RWPE2 (cell line): ENCODE data around the gene MEIKIN.

Experiments
- ATAC-seq: fragments of 200-7000 bp; cut with Tn5 transposase; 3 replicates; pipeline ENCODE4 v1.9.1; 2021; ENCODE audit warnings: low read depth
- DNase-seq: peaks from one replicate; pipeline ENCODE4 v3.0.0-alpha.2; 2020; ENCODE audit warnings: low spot score
- H3K27ac ChIP-seq: fragments of 450-650 bp; 2 replicates; pipeline ENCODE4 v1.5.1; 2017; ENCODE audit warnings: mild to moderate bottlenecking; ENCODE audit not compliant: poor library complexity, severe bottlenecking
- H3K27me3 ChIP-seq: fragments of 250-450 bp; sonication (Bioruptor Pico); 2 replicates; pipeline ENCODE4 v1.5.1; 2021; ENCODE audit warnings: mild to moderate bottlenecking, moderate library complexity; ENCODE audit not compliant: insufficient read depth, poor library complexity, severe bottlenecking
- H3K36me3 ChIP-seq: fragments of 250-450 bp; sonication (Bioruptor Pico); 2 replicates; pipeline ENCODE4 v1.5.1; 2020; ENCODE audit warnings: low read depth, mild to moderate bottlenecking, moderate library complexity
- H3K4me1 ChIP-seq: fragments of 250-450 bp; sonication (Bioruptor Pico); 2 replicates; pipeline ENCODE4 v1.5.1; 2021; ENCODE audit warnings: mild to moderate bottlenecking, moderate library complexity; ENCODE audit not compliant: insufficient read depth, poor library complexity, severe bottlenecking
- H3K4me3 ChIP-seq: fragments of 250-450 bp; sonication (Bioruptor Pico); 2 replicates; pipeline ENCODE4 v1.5.1; 2021; ENCODE audit warnings: mild to moderate bottlenecking, moderate library complexity; ENCODE audit not compliant: severe bottlenecking
- H3K9me3 ChIP-seq: fragments of 250-450 bp; sonication (Bioruptor Pico); 2 replicates; pipeline ENCODE4 v1.5.1; 2021; ENCODE audit warnings: mild to moderate bottlenecking, moderate library complexity; ENCODE audit not compliant: severe bottlenecking
- TF ChIP-seq, protein P1 (sequence below): fragments of 450-650 bp; IDR thresholded peaks from one replicate; pipeline ENCODE4 v1.5.1; 2017; ENCODE audit warnings: mild to moderate bottlenecking, moderate library complexity; ENCODE audit not compliant: poor library complexity, severe bottlenecking

MEIKIN gene

DNA sequence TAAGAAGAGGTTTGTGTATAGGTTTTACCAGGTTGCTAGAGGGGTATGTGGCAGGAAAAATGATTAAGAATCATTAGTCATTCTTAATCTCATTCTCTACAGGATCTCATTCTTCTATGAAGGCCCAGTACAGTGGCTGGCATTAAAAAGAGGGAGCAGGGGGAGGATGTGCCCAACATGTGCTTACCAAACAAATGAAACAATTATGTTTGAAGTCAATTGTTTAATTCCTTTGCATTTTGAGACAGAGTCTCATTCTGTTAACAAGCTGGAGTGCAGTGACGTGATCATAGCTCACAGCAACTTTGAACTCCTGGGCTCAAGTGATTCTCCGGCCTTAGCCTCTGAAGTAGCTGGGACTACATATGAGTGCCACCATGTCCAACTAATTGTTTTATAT lies 171.7 kb downstream of the MEIKIN start:
- H3K9me3 ChIP-seq: no peaks in the 10 kb centered on the region
- H3K27ac ChIP-seq: no peak overlapping the region
- peaks cover 4% of the 10 kb centered on the region; the same call in 1 of the 2 replicates for H3K36me3 ChIP-seq
- ATAC-seq: peak; percentile 36; the same call in 1 of the 3 replicates
- no peak for DNase-seq
- no peaks in the 10 kb centered on the region for H3K4me1 ChIP-seq
- H3K27me3 ChIP-seq: no peaks in the 10 kb centered on the region
- no peak overlapping the region for H3K4me3 ChIP-seq
- TF ChIP-seq, protein P1, sequence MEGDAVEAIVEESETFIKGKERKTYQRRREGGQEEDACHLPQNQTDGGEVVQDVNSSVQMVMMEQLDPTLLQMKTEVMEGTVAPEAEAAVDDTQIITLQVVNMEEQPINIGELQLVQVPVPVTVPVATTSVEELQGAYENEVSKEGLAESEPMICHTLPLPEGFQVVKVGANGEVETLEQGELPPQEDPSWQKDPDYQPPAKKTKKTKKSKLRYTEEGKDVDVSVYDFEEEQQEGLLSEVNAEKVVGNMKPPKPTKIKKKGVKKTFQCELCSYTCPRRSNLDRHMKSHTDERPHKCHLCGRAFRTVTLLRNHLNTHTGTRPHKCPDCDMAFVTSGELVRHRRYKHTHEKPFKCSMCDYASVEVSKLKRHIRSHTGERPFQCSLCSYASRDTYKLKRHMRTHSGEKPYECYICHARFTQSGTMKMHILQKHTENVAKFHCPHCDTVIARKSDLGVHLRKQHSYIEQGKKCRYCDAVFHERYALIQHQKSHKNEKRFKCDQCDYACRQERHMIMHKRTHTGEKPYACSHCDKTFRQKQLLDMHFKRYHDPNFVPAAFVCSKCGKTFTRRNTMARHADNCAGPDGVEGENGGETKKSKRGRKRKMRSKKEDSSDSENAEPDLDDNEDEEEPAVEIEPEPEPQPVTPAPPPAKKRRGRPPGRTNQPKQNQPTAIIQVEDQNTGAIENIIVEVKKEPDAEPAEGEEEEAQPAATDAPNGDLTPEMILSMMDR: no peak

DNA sequence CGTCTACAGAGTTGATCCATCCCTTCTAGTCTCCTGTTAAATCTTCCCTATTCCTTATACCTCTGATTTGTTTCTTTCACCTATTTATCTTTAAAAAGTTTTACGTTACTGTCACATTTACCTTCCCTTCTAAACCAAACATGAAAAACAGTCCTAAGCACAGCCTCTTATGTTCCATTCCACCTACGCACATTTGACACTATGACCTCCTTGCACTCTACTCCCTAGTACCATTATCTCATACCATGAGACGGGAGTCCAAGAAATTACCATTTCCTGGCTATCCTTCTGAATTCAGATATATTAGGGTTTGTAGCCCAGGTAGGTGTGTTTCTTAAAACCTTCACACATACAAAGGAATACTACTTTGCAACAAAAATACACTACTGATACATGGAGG lies 173.8 kb downstream of the MEIKIN start:
- DNase-seq (no peak), ATAC-seq (no peak)
- no peaks in the 10 kb centered on the region for H3K4me1 ChIP-seq
- TF ChIP-seq, protein P1: no peak
- H3K27ac ChIP-seq: no peak overlapping the region
- no peaks in the 10 kb centered on the region for H3K9me3 ChIP-seq
- no peak overlapping the region for H3K4me3 ChIP-seq
- peaks cover 4% of the 10 kb centered on the region; the same call in 1 of the 2 replicates for H3K36me3 ChIP-seq
- H3K27me3 ChIP-seq: no peaks in the 10 kb centered on the region

DNA sequence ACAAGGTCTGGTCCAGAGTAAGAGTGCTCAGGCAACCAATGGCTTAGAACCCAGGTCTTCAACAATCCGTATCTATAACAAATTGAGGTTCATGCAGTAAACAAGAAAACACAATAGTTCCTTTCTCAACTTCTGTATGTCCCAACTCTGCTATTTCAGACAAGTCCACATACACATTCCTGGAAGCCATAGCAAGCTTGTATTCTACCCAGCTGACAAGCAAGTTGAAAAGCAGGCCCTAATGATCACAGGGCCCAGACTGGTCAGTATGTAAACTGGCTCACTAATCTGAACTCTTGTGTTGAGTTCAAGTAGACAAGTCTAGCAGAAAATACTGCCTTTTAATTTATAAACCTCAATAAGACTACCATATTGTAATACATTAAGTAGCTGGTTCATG lies 175.5 kb downstream of the MEIKIN start:
- no peak overlapping the region for H3K4me3 ChIP-seq
- no peak for ATAC-seq
- TF ChIP-seq, protein P1: no peak
- no peak overlapping the region for H3K27ac ChIP-seq
- H3K9me3 ChIP-seq: no peaks in the 10 kb centered on the region
- DNase-seq: no peak
- H3K36me3 ChIP-seq: 0 out of 2 replicates have a peak, but pooled peaks cover 4% of the 10 kb centered on the region
- H3K4me1 ChIP-seq: peaks cover 9% of the 10 kb centered on the region
- no peaks in the 10 kb centered on the region for H3K27me3 ChIP-seq

DNA sequence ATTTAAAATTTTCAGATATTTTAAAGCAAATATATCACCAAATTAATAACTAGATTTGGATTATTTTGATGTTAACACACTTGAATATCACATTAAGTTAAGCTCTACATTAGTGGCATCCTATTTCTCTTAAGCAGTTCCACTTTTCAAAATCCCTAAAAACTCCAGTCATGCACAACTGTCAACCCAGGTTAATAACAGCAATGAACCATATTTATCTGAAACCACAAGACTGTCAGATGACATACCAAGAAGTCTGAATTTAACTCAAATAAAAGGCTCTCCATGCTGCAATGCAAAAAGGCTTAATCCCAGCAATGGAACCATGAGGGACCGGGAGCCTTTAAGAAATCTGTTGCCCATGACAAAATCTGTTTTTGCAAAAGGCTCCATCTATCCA lies 176.1 kb downstream of the MEIKIN start:
- Histone ChIP-seq H3K27ac (no peak overlapping the region), H3K9me3 (no peaks in the 10 kb centered on the region), H3K4me1 (peaks cover 11% of the 10 kb centered on the region), H3K4me3 (no peak overlapping the region), H3K27me3 (no peaks in the 10 kb centered on the region), H3K36me3 (0 out of 2 replicates have a peak, but pooled peaks cover 4% of the 10 kb centered on the region)
- no peak for ATAC-seq
- DNase-seq: no peak
- TF ChIP-seq, protein P1: no peak

DNA sequence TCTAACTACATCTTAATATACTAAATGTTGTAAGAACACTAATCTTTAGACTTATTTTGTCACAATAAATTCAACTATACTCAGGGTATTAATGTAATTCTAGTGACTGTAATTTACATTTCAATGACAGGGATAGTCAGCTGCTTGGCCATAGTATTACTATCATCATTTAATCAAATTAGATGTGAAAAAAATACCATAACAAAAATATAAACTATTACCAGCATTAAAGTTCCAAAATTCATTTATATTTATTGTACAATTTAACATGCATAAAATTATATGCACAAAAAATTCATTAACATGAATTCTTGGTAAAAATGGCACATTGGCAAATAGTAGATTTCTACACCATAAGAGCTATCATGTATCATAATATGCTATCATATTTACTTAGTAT lies 177.6 kb downstream of the MEIKIN start:
- peaks cover 11% of the 10 kb centered on the region for H3K4me1 ChIP-seq
- ATAC-seq (no peak), DNase-seq (no peak)
- H3K27ac ChIP-seq: no peak overlapping the region
- no peaks in the 10 kb centered on the region for H3K27me3 ChIP-seq
- H3K9me3 ChIP-seq: no peaks in the 10 kb centered on the region
- H3K4me3 ChIP-seq: no peak overlapping the region
- TF ChIP-seq, protein P1: no peak
- H3K36me3 ChIP-seq: 0 out of 2 replicates have a peak, but pooled peaks cover 4% of the 10 kb centered on the region
